ENCODE results near the gene SUGCT. TPM values are rescaled to one million over a fixed set of nuclear protein-coding genes. Genes with fewer than 3 reads are reported as not detected.
"Not testable (repeated sequence)": the region's sequence is repeated elsewhere in the genome, so short reads cannot be mapped to it uniquely, and the experiment has no call there.

The SUGCT gene
- total RNA-seq, 2 experiments from 2014 or later = 0.95 to 1.2 TPM

DNA sequence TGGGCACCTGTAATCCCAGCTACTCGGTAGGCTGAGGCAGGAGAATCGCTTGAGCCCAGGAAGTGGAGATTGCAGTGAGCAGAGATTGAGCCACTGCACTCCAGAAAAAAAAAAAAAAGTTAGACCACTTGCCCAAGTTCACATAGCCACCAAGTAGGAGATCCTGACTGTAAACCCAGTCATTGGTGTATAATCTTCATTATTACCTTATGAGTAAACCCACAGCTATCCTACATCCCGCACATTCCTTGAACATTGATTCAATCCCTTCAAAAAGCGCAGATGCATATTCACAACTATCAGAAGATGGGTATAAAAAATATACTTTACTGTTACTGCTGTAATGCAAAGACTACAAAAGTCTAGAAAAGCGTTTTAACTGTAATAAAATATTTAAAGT lies 512.9 kb downstream of the SUGCT start:
- H3K4me3 ChIP-seq (ENCODE audit: low read length) = no peak overlapping the region
- H3K36me3 ChIP-seq (ENCODE audit: insufficient read depth, low read length) = no peaks in the 10 kb centered on the region
- Mint-ChIP-seq H3K27ac (no peak overlapping the region), H3K4me1 (ENCODE audit: low read depth) (no peaks in the 10 kb centered on the region), H3K4me3 (no peak overlapping the region), H3K36me3 (ENCODE audit: low read depth) (no peaks in the 10 kb centered on the region), H3K9me3 (peaks cover 5% of the 10 kb centered on the region), H3K27me3 (no peaks in the 10 kb centered on the region)
- H3K27me3 ChIP-seq (ENCODE audit: control insufficient read depth in 1 of 2, insufficient read depth in 2 of 2, low read length in 2 of 2) = no peaks in the 10 kb centered on the region
- TF ChIP-seq CTCF (IDR thresholded peaks at IDR 0.05) = no peak
- H3K27ac ChIP-seq (ENCODE audit: low read depth in 1 of 2, low read length in 2 of 2) = no peak overlapping the region
- ATAC-seq (ENCODE audit: poor library complexity) (no peak), DNase-seq (no peak)
- CTCF ChIA-PET = no interaction called here
- POLR2A ChIA-PET = no interaction called here
- peaks cover 0 to 4% of the 10 kb centered on the region in 2 experiments for H3K9me3 ChIP-seq (ENCODE audit: control insufficient read depth in 1 of 2, insufficient read depth in 1 of 2, low read length in 2 of 2)
- intact Hi-C loops (cut with DNase I, micrococcal nuclease) = no loop called here
- H3K4me1 ChIP-seq (ENCODE audit: insufficient read depth, low read length) = peaks cover 3% of the 10 kb centered on the region

- Mint-ChIP-seq H3K27ac (no peak overlapping the region), H3K27me3 (no peaks in the 10 kb centered on the region), H3K4me1 (ENCODE audit: low read depth) (no peaks in the 10 kb centered on the region), H3K9me3 (peaks cover 5% of the 10 kb centered on the region), H3K4me3 (no peak overlapping the region), H3K36me3 (ENCODE audit: low read depth) (no peaks in the 10 kb centered on the region)
- Histone ChIP-seq H3K4me1 (ENCODE audit: insufficient read depth, low read length) (peaks cover 3% of the 10 kb centered on the region), H3K9me3 (ENCODE audit: control insufficient read depth in 1 of 2, insufficient read depth in 1 of 2, low read length in 2 of 2) (peaks cover 0 to 4% of the 10 kb centered on the region in 2 experiments), H3K27ac (ENCODE audit: low read depth in 1 of 2, low read length in 2 of 2) (no peak overlapping the region), H3K4me3 (ENCODE audit: low read length) (no peak overlapping the region), H3K27me3 (ENCODE audit: control insufficient read depth in 1 of 2, insufficient read depth in 2 of 2, low read length in 2 of 2) (no peaks in the 10 kb centered on the region), H3K36me3 (ENCODE audit: insufficient read depth, low read length) (no peaks in the 10 kb centered on the region)
- CTCF ChIA-PET = no interaction called here
- no peak for DNase-seq
- intact Hi-C loops (cut with DNase I, micrococcal nuclease) = no loop called here
- ATAC-seq (ENCODE audit: poor library complexity) = no peak
- no peak for TF ChIP-seq CTCF (IDR thresholded peaks at IDR 0.05)
- POLR2A ChIA-PET = no interaction called here
These were observed 514.4 kb downstream of the SUGCT start for GRCh38 chr7:40649247-40649646.

GRCh38 chr7:40650903-40651302 lies 516.1 kb downstream of the SUGCT start:
- H3K36me3 Mint-ChIP-seq (ENCODE audit: low read depth); intact Hi-C loops (cut with DNase I, micrococcal nuclease); H3K4me3 ChIP-seq (ENCODE audit: low read length); H3K27ac ChIP-seq (ENCODE audit: low read depth in 1 of 2, low read length in 2 of 2); H3K36me3 ChIP-seq (ENCODE audit: insufficient read depth, low read length); DNase-seq; H3K4me3 Mint-ChIP-seq; H3K27ac Mint-ChIP-seq; H3K27me3 ChIP-seq (ENCODE audit: control insufficient read depth in 1 of 2, insufficient read depth in 2 of 2, low read length in 2 of 2); ATAC-seq (ENCODE audit: poor library complexity); POLR2A ChIA-PET; H3K9me3 ChIP-seq (ENCODE audit: control insufficient read depth in 1 of 2, insufficient read depth in 1 of 2, low read length in 2 of 2); CTCF ChIA-PET; H3K4me1 Mint-ChIP-seq (ENCODE audit: low read depth); H3K27me3 Mint-ChIP-seq; H3K4me1 ChIP-seq (ENCODE audit: insufficient read depth, low read length); H3K9me3 Mint-ChIP-seq: not testable (repeated sequence)

GRCh38 chr7:40654171-40654570 lies 519.4 kb downstream of the SUGCT start:
- intact Hi-C loops (cut with DNase I, micrococcal nuclease) = no loop called here
- Mint-ChIP-seq H3K36me3 (ENCODE audit: low read depth) (no peaks in the 10 kb centered on the region), H3K4me1 (ENCODE audit: low read depth) (no peaks in the 10 kb centered on the region), H3K27me3 (no peaks in the 10 kb centered on the region), H3K4me3 (no peak overlapping the region), H3K27ac (no peak overlapping the region), H3K9me3 (peaks cover 5% of the 10 kb centered on the region)
- DNase-seq = no peak
- peaks cover 0 to 6% of the 10 kb centered on the region in 2 experiments for H3K9me3 ChIP-seq (ENCODE audit: control insufficient read depth in 1 of 2, insufficient read depth in 1 of 2, low read length in 2 of 2)
- no peak overlapping the region for H3K4me3 ChIP-seq (ENCODE audit: low read length)
- no peaks in the 10 kb centered on the region for H3K27me3 ChIP-seq (ENCODE audit: control insufficient read depth in 1 of 2, insufficient read depth in 2 of 2, low read length in 2 of 2)
- ChIA-PET CTCF (no interaction called here), POLR2A (no interaction called here)
- no peak for TF ChIP-seq CTCF (IDR thresholded peaks at IDR 0.05)
- no peak overlapping the region for H3K27ac ChIP-seq (ENCODE audit: low read depth in 1 of 2, low read length in 2 of 2)
- ATAC-seq (ENCODE audit: poor library complexity) = no peak
- no peaks in the 10 kb centered on the region for H3K36me3 ChIP-seq (ENCODE audit: insufficient read depth, low read length)
- no peaks in the 10 kb centered on the region for H3K4me1 ChIP-seq (ENCODE audit: insufficient read depth, low read length)
